ENCODE data around the gene ADIPOR2.

The ADIPOR2 gene

GRCh38 chr12:1777798-1778197 lies 86.9 kb downstream of the ADIPOR2 start:
- DNase-seq, result no peak

- DNase-seq, result no peak
Measured at GRCh38 chr12:1778911-1779310, 88.0 kb downstream of the ADIPOR2 start.

GRCh38 chr12:1779783-1780182 lies 88.9 kb downstream of the ADIPOR2 start:
- no peak for DNase-seq

- DNase-seq, result no peak
Measured at GRCh38 chr12:1781772-1782171, 90.9 kb downstream of the ADIPOR2 start.

GRCh38 chr12:1782215-1782614 lies 91.3 kb downstream of the ADIPOR2 start:
- no peak for DNase-seq

- no peak for DNase-seq
Measured at GRCh38 chr12:1787714-1788113, 96.8 kb downstream of the ADIPOR2 start.

GRCh38 chr12:1790444-1790843 lies 99.6 kb downstream of the ADIPOR2 start:
- no peak for DNase-seq

- DNase-seq, result peak; percentile 51
Measured at GRCh38 chr12:1791104-1791841, 100.4 kb downstream of the ADIPOR2 start.

- no peak for DNase-seq
Measured at GRCh38 chr12:1792406-1792805, 101.5 kb downstream of the ADIPOR2 start.

- DNase-seq, result no peak
Measured at GRCh38 chr12:1793426-1794210, 102.7 kb downstream of the ADIPOR2 start.

- no peak for DNase-seq
Measured at GRCh38 chr12:1794440-1795090, 103.7 kb downstream of the ADIPOR2 start.

GRCh38 chr12:1795221-1795784 lies 104.4 kb downstream of the ADIPOR2 start:
- DNase-seq, result no peak

GRCh38 chr12:1795785-1796514 lies 105.1 kb downstream of the ADIPOR2 start:
- peak; percentile 95 for DNase-seq

GRCh38 chr12:1796515-1797010 lies 105.7 kb downstream of the ADIPOR2 start:
- peak; percentile 28 for DNase-seq

GRCh38 chr12:1797011-1797901 lies 106.4 kb downstream of the ADIPOR2 start:
- peak; percentile 49 for DNase-seq

GRCh38 chr12:1797991-1798640 lies 107.2 kb downstream of the ADIPOR2 start:
- DNase-seq, result no peak

GRCh38 chr12:1798641-1799020 lies 107.8 kb downstream of the ADIPOR2 start:
- DNase-seq, result no peak

GRCh38 chr12:1799051-1799881 lies 108.4 kb downstream of the ADIPOR2 start:
- DNase-seq, result no peak

- DNase-seq, result no peak
Measured at GRCh38 chr12:1799882-1800400, 109.1 kb downstream of the ADIPOR2 start.
